GM23338 (cell line): ENCODE data around the gene NPIPA3. TPM values are rescaled to one million over a fixed set of nuclear protein-coding genes. Genes with fewer than 3 reads are reported as not detected.

ENCODE experiments used
- ATAC-seq: fragments of 200-7000 bp; cut with Tn5 transposase; 3 replicates; pipeline ENCODE4 v1.9.1; 2020
- DNase-seq: peaks from one replicate; pipeline ENCODE4 v3.0.0-alpha.2; 2015; ENCODE audit warnings: low spot score
- H2AFZ ChIP-seq: fragments of 200-600 bp; sonication (generic); 2 replicates; pipeline ENCODE4 v1.8.0; 2016; ENCODE audit warnings: antibody characterized with exemption, mild to moderate bottlenecking, moderate library complexity
- H3F3A ChIP-seq: fragments of 200-600 bp; sonication (generic); replicated peaks from 2 replicates; pipeline ENCODE4 v1.8.0; 2017; ENCODE audit warnings: antibody characterized with exemption, mixed run types, low read depth
- H3K27ac ChIP-seq: fragments of 200-600 bp; sonication (generic); 2 replicates; pipeline ENCODE4 v1.6.1; 2016; ENCODE audit warnings: low read depth
- H3K27me3 ChIP-seq: fragments of 200-600 bp; sonication (generic); 2 replicates; pipeline ENCODE4 v1.8.0; 2016; ENCODE audit warnings: mild to moderate bottlenecking, mixed run types, moderate library complexity; ENCODE audit not compliant: insufficient read depth
- H3K36me3 ChIP-seq: fragments of 200-600 bp; sonication (generic); 2 replicates; pipeline ENCODE4 v1.8.0; 2016; ENCODE audit warnings: mild to moderate bottlenecking; ENCODE audit not compliant: insufficient read depth
- H3K4me1 ChIP-seq: fragments of 200-600 bp; sonication (generic); 2 replicates; pipeline ENCODE4 v1.8.0; 2016; ENCODE audit warnings: mild to moderate bottlenecking, moderate library complexity; ENCODE audit not compliant: insufficient read depth
- H3K4me2 ChIP-seq: fragments of 200-600 bp; sonication (generic); 2 replicates; pipeline ENCODE4 v1.7.1; 2017; ENCODE audit warnings: mixed run types
- H3K4me3 ChIP-seq: fragments of 200-600 bp; sonication (generic); 2 replicates; pipeline ENCODE4 v1.6.1; 2016; ENCODE audit warnings: mixed run types
- H3K79me2 ChIP-seq: fragments of 200-600 bp; sonication (generic); replicated peaks from 2 replicates; pipeline ENCODE4 v1.8.0; 2017; ENCODE audit warnings: mild to moderate bottlenecking; ENCODE audit not compliant: insufficient read depth
- H3K9me2 ChIP-seq: fragments of 200-600 bp; sonication (generic); 2 replicates; pipeline ENCODE4 v1.8.0; 2017; ENCODE audit not compliant: insufficient read depth
- H4K20me1 ChIP-seq: fragments of 200-600 bp; sonication (generic); replicated peaks from 2 replicates; pipeline ENCODE4 v1.8.0; 2017; ENCODE audit warnings: mild to moderate bottlenecking; ENCODE audit not compliant: insufficient read depth
- H3K27ac Mint-ChIP-seq: 2 replicates; pipeline ENCODE4 v1.8.0; 2020; ENCODE audit warnings: inconsistent platforms, mild to moderate bottlenecking, moderate library complexity, mixed read lengths
- H3K27me3 Mint-ChIP-seq: 3 replicates; pipeline ENCODE4 v1.8.0; 2022; ENCODE audit warnings: low read depth, mild to moderate bottlenecking, moderate library complexity, mixed read lengths, inconsistent platforms; ENCODE audit not compliant: insufficient read depth, poor library complexity
- H3K36me3 Mint-ChIP-seq: 3 replicates; pipeline ENCODE4 v1.8.0; 2021; ENCODE audit warnings: low read depth, mild to moderate bottlenecking, inconsistent platforms, moderate library complexity, mixed read lengths
- H3K4me1 Mint-ChIP-seq: 3 replicates; pipeline ENCODE4 v1.8.0; 2020; ENCODE audit warnings: mild to moderate bottlenecking, inconsistent platforms, mixed read lengths
- H3K4me3 Mint-ChIP-seq: 3 replicates; pipeline ENCODE4 v1.8.0; 2021; ENCODE audit warnings: moderate library complexity, mild to moderate bottlenecking, inconsistent platforms, mixed read lengths
- H3K9me3 Mint-ChIP-seq: 3 replicates; pipeline ENCODE4 v1.8.0; 2020; ENCODE audit warnings: moderate library complexity, mild to moderate bottlenecking, inconsistent platforms, mixed read lengths
- CREB1 ChIP-seq: fragments of 250-450 bp; sonication (Bioruptor Pico); IDR thresholded peaks from 2 replicates; pipeline ENCODE4 v1.5.0; 2020; ENCODE audit warnings: low read depth, mild to moderate bottlenecking, moderate library complexity
- CTCF ChIP-seq, 2 experiments: fragments of 200-600 bp in 1 of 2; sonication (generic) in 1 of 2; conservative IDR thresholded peaks; 2 replicates each; pipeline versions ENCODE4 v1.5.1 to v1.6.1; 2016 to 2017; ENCODE audit warnings: antibody characterized with exemption in 2 of 2, low read depth in 2 of 2, mild to moderate bottlenecking in 2 of 2, moderate library complexity in 1 of 2
- EZH2 ChIP-seq: fragments of 200-600 bp; sonication (generic); IDR thresholded peaks from one replicate; pipeline ENCODE4 v1.8.0; 2017; ENCODE audit warnings: antibody characterized with exemption, mild to moderate bottlenecking, low read depth; ENCODE audit not compliant: unreplicated experiment
- EZH2phosphoT487 ChIP-seq: fragments of 200-600 bp; sonication (generic); IDR thresholded peaks from one replicate; pipeline ENCODE4 v1.8.1; 2018; ENCODE audit warnings: antibody characterized with exemption; ENCODE audit not compliant: unreplicated experiment
- JUNB ChIP-seq: IDR thresholded peaks from one replicate; pipeline ENCODE4 v1.6.1; 2016; ENCODE audit warnings: antibody characterized with exemption; ENCODE audit not compliant: unreplicated experiment
- POLR2AphosphoS5 ChIP-seq: IDR thresholded peaks from 2 replicates; pipeline ENCODE4 v1.6.1; 2016; ENCODE audit warnings: antibody characterized with exemption, low read depth
- STAT1 ChIP-seq: IDR thresholded peaks from one replicate; pipeline ENCODE4 v1.6.1; 2016; ENCODE audit warnings: antibody characterized with exemption; ENCODE audit not compliant: unreplicated experiment
- ZNF114 ChIP-seq: fragments of 250-450 bp; sonication (Bioruptor Pico); IDR thresholded peaks from 2 replicates; pipeline ENCODE4 v1.5.0; 2020; ENCODE audit warnings: mild to moderate bottlenecking, moderate library complexity
- ZNF331 ChIP-seq: fragments of 250-450 bp; sonication (Bioruptor Pico); IDR thresholded peaks from 2 replicates; pipeline ENCODE4 v1.5.0; 2020; ENCODE audit warnings: low read depth, mild to moderate bottlenecking, moderate library complexity
- polyA plus RNA-seq: library from polyadenylated mRNA; unstranded; fragments of >200 nt; fragmentation: Nextera tagmentation; extraction: Ambion mirVana; gene quantifications from 2 replicates; pipeline ENCODE4 v1.2.1, GENCODE V29; 2016
- total RNA-seq: library from RNA; depleted of rRNA; stranded (reverse); fragments of >200 nt; shearing (Covaris generic); gene quantifications from 2 replicates; pipeline ENCODE4 v1.2.3, GENCODE V29; 2014
- TF ChIP-seq, protein P1 (sequence below): IDR thresholded peaks from one replicate; pipeline ENCODE4 v1.6.1; 2018; ENCODE audit warnings: antibody characterized with exemption; ENCODE audit not compliant: unreplicated experiment

Gene NPIPA3
- total and polyA plus RNA-seq, 2 experiments from 2014 or later: 0.57 to 5.7 TPM

DNA sequence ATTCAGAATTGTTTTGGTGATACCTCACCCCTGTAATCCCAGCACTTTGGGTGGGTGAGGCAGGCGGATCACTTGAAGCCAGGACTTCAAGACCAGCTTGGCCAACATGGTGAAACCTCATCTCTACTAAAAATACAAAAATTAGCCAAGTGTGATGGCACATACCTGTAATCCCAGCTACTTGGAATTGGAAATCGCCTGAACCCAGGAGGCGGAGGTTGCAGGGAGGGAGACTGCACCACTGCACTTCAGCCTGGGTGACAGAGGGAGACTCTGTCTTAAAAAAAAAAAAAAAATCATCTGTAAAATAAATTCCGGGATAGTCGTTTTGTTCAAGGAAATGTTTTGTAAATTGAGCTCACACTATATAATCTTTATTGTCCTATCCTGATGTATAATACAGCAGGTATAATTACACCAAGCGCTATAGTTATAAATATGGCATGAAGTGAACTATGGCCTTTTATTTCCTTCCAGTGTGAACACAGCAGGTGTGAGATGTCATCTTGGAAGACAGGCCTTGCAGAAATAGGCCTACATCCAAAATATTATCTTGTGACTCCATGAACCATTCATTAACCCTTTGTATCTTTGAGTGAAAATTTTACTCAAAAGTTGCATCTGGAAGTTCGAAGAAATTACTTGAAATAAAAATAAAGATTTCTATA, 34.5 kb upstream of the NPIPA3 start:
- DNase-seq (no peak), ATAC-seq (no peak)
- Histone ChIP-seq H3K9me2 (no peaks in the 10 kb centered on the region), H3K27ac (no peak overlapping the region), H2AFZ (no peak overlapping the region), H3K4me2 (no peak overlapping the region), H3K4me1 (no peaks in the 10 kb centered on the region), H3K27me3 (no peaks in the 10 kb centered on the region), H3K4me3 (no peak overlapping the region), H3K36me3 (peaks cover 19% of the 10 kb centered on the region), H3F3A (no peaks in the 10 kb centered on the region), H3K79me2 (no peaks in the 10 kb centered on the region), H4K20me1 (peaks cover 11% of the 10 kb centered on the region; the same call in 1 of the 2 replicates)
- TF ChIP-seq EZH2 (no peak), POLR2AphosphoS5 (no peak), JUNB (no peak), ZNF114 (CRISPR knock-in tag) (no peak), CTCF (conservative IDR thresholded peaks at IDR 0.05; ENCODE audit: low read depth in 2 of 2) (no peak), STAT1 (no peak), ZNF331 (no peak), EZH2phosphoT487 (no peak), CREB1 (no peak)
- TF ChIP-seq, protein P1, sequence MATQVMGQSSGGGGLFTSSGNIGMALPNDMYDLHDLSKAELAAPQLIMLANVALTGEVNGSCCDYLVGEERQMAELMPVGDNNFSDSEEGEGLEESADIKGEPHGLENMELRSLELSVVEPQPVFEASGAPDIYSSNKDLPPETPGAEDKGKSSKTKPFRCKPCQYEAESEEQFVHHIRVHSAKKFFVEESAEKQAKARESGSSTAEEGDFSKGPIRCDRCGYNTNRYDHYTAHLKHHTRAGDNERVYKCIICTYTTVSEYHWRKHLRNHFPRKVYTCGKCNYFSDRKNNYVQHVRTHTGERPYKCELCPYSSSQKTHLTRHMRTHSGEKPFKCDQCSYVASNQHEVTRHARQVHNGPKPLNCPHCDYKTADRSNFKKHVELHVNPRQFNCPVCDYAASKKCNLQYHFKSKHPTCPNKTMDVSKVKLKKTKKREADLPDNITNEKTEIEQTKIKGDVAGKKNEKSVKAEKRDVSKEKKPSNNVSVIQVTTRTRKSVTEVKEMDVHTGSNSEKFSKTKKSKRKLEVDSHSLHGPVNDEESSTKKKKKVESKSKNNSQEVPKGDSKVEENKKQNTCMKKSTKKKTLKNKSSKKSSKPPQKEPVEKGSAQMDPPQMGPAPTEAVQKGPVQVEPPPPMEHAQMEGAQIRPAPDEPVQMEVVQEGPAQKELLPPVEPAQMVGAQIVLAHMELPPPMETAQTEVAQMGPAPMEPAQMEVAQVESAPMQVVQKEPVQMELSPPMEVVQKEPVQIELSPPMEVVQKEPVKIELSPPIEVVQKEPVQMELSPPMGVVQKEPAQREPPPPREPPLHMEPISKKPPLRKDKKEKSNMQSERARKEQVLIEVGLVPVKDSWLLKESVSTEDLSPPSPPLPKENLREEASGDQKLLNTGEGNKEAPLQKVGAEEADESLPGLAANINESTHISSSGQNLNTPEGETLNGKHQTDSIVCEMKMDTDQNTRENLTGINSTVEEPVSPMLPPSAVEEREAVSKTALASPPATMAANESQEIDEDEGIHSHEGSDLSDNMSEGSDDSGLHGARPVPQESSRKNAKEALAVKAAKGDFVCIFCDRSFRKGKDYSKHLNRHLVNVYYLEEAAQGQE: no peak
- H3K27ac Mint-ChIP-seq: no peak overlapping the region
- peaks cover 8% of the 10 kb centered on the region for H3K27me3 Mint-ChIP-seq
- peaks cover 54% of the 10 kb centered on the region for H3K36me3 Mint-ChIP-seq
- no peak overlapping the region for H3K4me3 Mint-ChIP-seq
- no peaks in the 10 kb centered on the region for H3K9me3 Mint-ChIP-seq
- H3K4me1 Mint-ChIP-seq: no peaks in the 10 kb centered on the region

GRCh38 chr16:14669776-14670175, 33.4 kb upstream of the NPIPA3 start:
- H3K27ac Mint-ChIP-seq: no peak overlapping the region
- no peak overlapping the region for H3K4me3 Mint-ChIP-seq
- Histone ChIP-seq H3K36me3 (peaks cover 9% of the 10 kb centered on the region), H3K27me3 (no peaks in the 10 kb centered on the region), H2AFZ (no peak overlapping the region), H3K79me2 (no peaks in the 10 kb centered on the region), H3K9me2 (no peaks in the 10 kb centered on the region), H3K4me1 (no peaks in the 10 kb centered on the region), H3F3A (no peaks in the 10 kb centered on the region), H3K27ac (no peak overlapping the region), H4K20me1 (peaks cover 11% of the 10 kb centered on the region; the same call in 1 of the 2 replicates), H3K4me2 (no peak overlapping the region), H3K4me3 (no peak overlapping the region)
- no peaks in the 10 kb centered on the region for H3K9me3 Mint-ChIP-seq
- no peaks in the 10 kb centered on the region for H3K4me1 Mint-ChIP-seq
- H3K36me3 Mint-ChIP-seq: peaks cover 43% of the 10 kb centered on the region
- DNase-seq: peak; percentile 31
- peaks cover 8% of the 10 kb centered on the region for H3K27me3 Mint-ChIP-seq
- TF ChIP-seq POLR2AphosphoS5: peak; percentile 32; the same call in 1 of the 2 replicates
- TF ChIP-seq CTCF (conservative IDR thresholded peaks at IDR 0.05; ENCODE audit: low read depth in 2 of 2): peak in 1 of 2 experiments; percentile 21; a peak in 2 of 4 replicates
- TF ChIP-seq JUNB: no peak
- no peak for TF ChIP-seq ZNF331
- ATAC-seq: peak; percentile 62; the same call in 2 of the 3 replicates
